Neuronal stem cell (in vitro differentiated cells): ENCODE results near the gene SLCO3A1.

Experiments used
- DNase-seq: peaks from one replicate; pipeline ENCODE4 v3.0.0-alpha.2; 2013; ENCODE audit warnings: low spot score
- H2AFZ ChIP-seq: one replicate; pipeline ENCODE4 v1.6.1; 2013; ENCODE audit warnings: mild to moderate bottlenecking, low read length, inconsistent platforms
- H2AK5ac ChIP-seq: 2 replicates; pipeline ENCODE4 v1.6.1; 2013; ENCODE audit warnings: low read depth, mild to moderate bottlenecking, inconsistent platforms, low read length, moderate library complexity, mixed read lengths
- H2BK120ac ChIP-seq: 2 replicates; pipeline ENCODE4 v1.6.1; 2013; ENCODE audit warnings: low read depth, mild to moderate bottlenecking, inconsistent platforms, low read length, moderate library complexity, mixed read lengths
- H2BK12ac ChIP-seq: one replicate; pipeline ENCODE4 v1.6.1; 2013; ENCODE audit warnings: low read length, inconsistent platforms
- H2BK15ac ChIP-seq: 2 replicates; pipeline ENCODE4 v1.6.1; 2013; ENCODE audit warnings: mild to moderate bottlenecking, low read length, inconsistent platforms, mixed read lengths
- H2BK5ac ChIP-seq: one replicate; pipeline ENCODE4 v1.6.1; 2013; ENCODE audit warnings: inconsistent platforms, mild to moderate bottlenecking, low read length, moderate library complexity
- H3K14ac ChIP-seq: one replicate; pipeline ENCODE4 v1.6.1; 2013; ENCODE audit warnings: low read length, inconsistent platforms
- H3K18ac ChIP-seq: 2 replicates; pipeline ENCODE4 v1.6.1; 2013; ENCODE audit warnings: low read length, inconsistent platforms
- H3K23ac ChIP-seq: 2 replicates; pipeline ENCODE4 v1.6.1; 2013; ENCODE audit warnings: low read depth, mild to moderate bottlenecking, mixed read lengths, low read length, inconsistent platforms; ENCODE audit not compliant: poor library complexity
- H3K27ac ChIP-seq: replicated peaks from 3 replicates; pipeline ENCODE4 v1.5.1; 2013; ENCODE audit warnings: low read length, inconsistent platforms
- H3K27me3 ChIP-seq, 3 experiments: 2 replicates each; pipeline ENCODE4 v1.6.1; 2013; ENCODE audit warnings: low read length in 3 of 3, mild to moderate bottlenecking in 2 of 3, inconsistent platforms in 1 of 3, low read depth in 1 of 3, mixed read lengths in 1 of 3, moderate library complexity in 1 of 3; ENCODE audit not compliant: control insufficient read depth in 3 of 3, insufficient read depth in 3 of 3
- H3K36me3 ChIP-seq, 2 donors: replicated peaks in 1 of 2; 2 replicates each; pipeline ENCODE4 v1.6.1; 2013; ENCODE audit warnings: low read length in 2 of 2; ENCODE audit not compliant: control insufficient read depth in 2 of 2, insufficient read depth in 2 of 2
- H3K4ac ChIP-seq: 2 replicates; pipeline ENCODE4 v1.6.1; 2013; ENCODE audit warnings: inconsistent platforms, mild to moderate bottlenecking, low read length, moderate library complexity
- H3K4me1 ChIP-seq, 2 donors: 1 replicate in 1 of 2; 2 replicates in 1 of 2; pipeline ENCODE4 v1.6.1; 2013; ENCODE audit warnings: low read length in 2 of 2, low read depth in 1 of 2; ENCODE audit not compliant: control insufficient read depth in 2 of 2, insufficient read depth in 1 of 2
- H3K4me2 ChIP-seq: one replicate; pipeline ENCODE4 v1.6.1; 2013; ENCODE audit warnings: mild to moderate bottlenecking, low read length, inconsistent platforms; ENCODE audit not compliant: insufficient read depth, poor library complexity, severe bottlenecking
- H3K4me3 ChIP-seq, 2 donors: 2 replicates each; pipeline ENCODE4 v1.5.1; 2013; ENCODE audit warnings: low read length in 2 of 2, mild to moderate bottlenecking in 2 of 2, inconsistent platforms in 1 of 2, moderate library complexity in 1 of 2
- H3K79me1 ChIP-seq: one replicate; pipeline ENCODE4 v1.6.1; 2013; ENCODE audit warnings: low read depth, mild to moderate bottlenecking, inconsistent platforms, low read length, moderate library complexity
- H3K9ac ChIP-seq: one replicate; pipeline ENCODE4 v1.6.1; 2013; ENCODE audit warnings: mild to moderate bottlenecking, low read depth, low read length, inconsistent platforms; ENCODE audit not compliant: poor library complexity
- H3K9me3 ChIP-seq, 2 donors: replicated peaks in 1 of 2; 2 replicates each; pipeline versions ENCODE3 to v1.6.1; 2013; ENCODE audit warnings: low read length in 2 of 2, mild to moderate bottlenecking in 2 of 2, inconsistent platforms in 1 of 2, low read depth in 1 of 2, mixed read lengths in 1 of 2, moderate library complexity in 1 of 2; ENCODE audit not compliant: control insufficient read depth in 2 of 2, insufficient read depth in 1 of 2
- H4K8ac ChIP-seq: one replicate; pipeline ENCODE4 v1.6.1; 2013; ENCODE audit warnings: low read depth, mild to moderate bottlenecking, inconsistent platforms, low read length, moderate library complexity
- H4K91ac ChIP-seq: one replicate; pipeline ENCODE4 v1.6.1; 2013; ENCODE audit warnings: low read length, low read depth, mild to moderate bottlenecking, inconsistent platforms; ENCODE audit not compliant: poor library complexity
- WGBS, 2 donors: extraction: QIAGEN DNeasy Blood & Tissue Kit; methylation state at CpG; one replicate each; pipeline ENCODE4 v1.1.7; 2013; ENCODE audit warnings: missing lambda C conversion rate in 2 of 2, mixed read lengths in 1 of 2; ENCODE audit not compliant: insufficient read length in 2 of 2, insufficient replicate concordance in 1 of 2; ENCODE audit errors: extremely low coverage in 2 of 2; 5-methylcytosine and 5-hydroxymethylcytosine counted together

SLCO3A1 gene

GRCh38 chr15:91845720-91846119, 7.8 kb upstream of the SLCO3A1 start:
- Histone ChIP-seq H3K14ac (no peak overlapping the region), H3K27ac (no peak overlapping the region), H2BK15ac (no peak overlapping the region), H3K23ac (no peak overlapping the region), H4K8ac (no peak overlapping the region), H4K91ac (no peak overlapping the region), H3K79me1 (no peaks in the 10 kb centered on the region), H3K36me3 (no peaks in the 10 kb centered on the region), H3K4me2 (no peak overlapping the region), H2BK5ac (no peak overlapping the region), H3K18ac (no peak overlapping the region), H2BK12ac (no peak overlapping the region), H2AK5ac (no peak overlapping the region), H3K9me3 (no peaks in the 10 kb centered on the region), H2BK120ac (no peak overlapping the region), H3K4me3 (no peak overlapping the region), H3K4me1 (peaks cover 0 to 6% of the 10 kb centered on the region in 2 donors), H3K4ac (no peak overlapping the region), H2AFZ (no peak overlapping the region), H3K9ac (no peak overlapping the region), H3K27me3 (peaks cover 0 to 1% (median 0%) of the 10 kb centered on the region in 3 experiments)
- no peak for DNase-seq
- no CpG with 5 or more reads among the region's 6 CpGs for WGBS, 2 donors

- Histone ChIP-seq H3K79me1 (no peaks in the 10 kb centered on the region), H4K91ac (no peak overlapping the region), H3K9me3 (no peaks in the 10 kb centered on the region), H2BK120ac (no peak overlapping the region), H3K27ac (no peak overlapping the region), H3K36me3 (no peaks in the 10 kb centered on the region), H3K4ac (no peak overlapping the region), H2BK5ac (no peak overlapping the region), H3K4me1 (peaks cover 0 to 8% of the 10 kb centered on the region in 2 donors), H3K4me2 (no peak overlapping the region), H3K27me3 (peaks cover 0 to 26% (median 0%) of the 10 kb centered on the region in 3 experiments), H3K9ac (no peak overlapping the region), H4K8ac (no peak overlapping the region), H3K18ac (no peak overlapping the region), H3K4me3 (no peak overlapping the region), H2AK5ac (no peak overlapping the region), H2BK15ac (no peak overlapping the region), H3K14ac (no peak overlapping the region), H3K23ac (no peak overlapping the region), H2AFZ (no peak overlapping the region), H2BK12ac (no peak overlapping the region)
- DNase-seq: no peak
- WGBS, 2 donors: no CpG with 5 or more reads among the region's 3 CpGs
These were observed 4.3 kb upstream of the SLCO3A1 start for GRCh38 chr15:91849180-91849579.

- no peak overlapping the region for H3K9ac ChIP-seq
- WGBS, 2 donors: no CpG with 5 or more reads among the region's 7 CpGs
- no peak overlapping the region for H3K4me3 ChIP-seq
- no peak overlapping the region for H2AFZ ChIP-seq
- no peak overlapping the region for H3K23ac ChIP-seq
- no peak for DNase-seq
- H3K4me1 ChIP-seq: peaks cover 0 to 8% of the 10 kb centered on the region in 2 donors
- H4K8ac ChIP-seq: no peak overlapping the region
- no peak overlapping the region for H2BK120ac ChIP-seq
- no peak overlapping the region for H3K4ac ChIP-seq
- H3K27ac ChIP-seq: no peak overlapping the region
- no peak overlapping the region for H3K14ac ChIP-seq
- H3K9me3 ChIP-seq: no peaks in the 10 kb centered on the region
- H3K36me3 ChIP-seq: no peaks in the 10 kb centered on the region
- no peak overlapping the region for H3K4me2 ChIP-seq
- no peak overlapping the region for H2BK12ac ChIP-seq
- H4K91ac ChIP-seq: no peak overlapping the region
- peaks cover 0 to 31% (median 2%) of the 10 kb centered on the region in 3 experiments for H3K27me3 ChIP-seq
- H3K18ac ChIP-seq: no peak overlapping the region
- no peak overlapping the region for H2AK5ac ChIP-seq
- no peak overlapping the region for H2BK5ac ChIP-seq
- no peak overlapping the region for H2BK15ac ChIP-seq
- H3K79me1 ChIP-seq: no peaks in the 10 kb centered on the region
These were observed 3.8 kb upstream of the SLCO3A1 start for GRCh38 chr15:91849749-91850161.

- no peak overlapping the region for H3K14ac ChIP-seq
- no peak overlapping the region for H3K23ac ChIP-seq
- H4K8ac ChIP-seq: peak overlapping the region; percentile 73
- H3K18ac ChIP-seq: peak overlapping the region; percentile 98
- peaks cover 0 to 7% of the 10 kb centered on the region in 2 donors for H3K4me1 ChIP-seq
- H2AFZ ChIP-seq: peak overlapping the region; percentile 95
- peak overlapping the region; percentile 50 for H2BK15ac ChIP-seq
- H2BK5ac ChIP-seq: no peak overlapping the region
- H3K27me3 ChIP-seq: peaks cover 0 to 57% (median 6%) of the 10 kb centered on the region in 3 experiments
- peak; percentile 68 for DNase-seq
- peak overlapping the region; percentile 91 for H3K9ac ChIP-seq
- peak overlapping the region; percentile 1 for H2BK12ac ChIP-seq
- no CpG with 5 or more reads among the region's 70 CpGs for WGBS, 2 donors
- H3K4me3 ChIP-seq: peak overlapping the region; percentile 43 to 94
- H2BK120ac ChIP-seq: no peak overlapping the region
- peak overlapping the region; percentile 66 for H3K27ac ChIP-seq
- H3K9me3 ChIP-seq: no peaks in the 10 kb centered on the region
- H3K36me3 ChIP-seq: no peaks in the 10 kb centered on the region
- no peak overlapping the region for H2AK5ac ChIP-seq
- peak overlapping the region; percentile 91 for H3K4me2 ChIP-seq
- peak overlapping the region; percentile 81 for H3K4ac ChIP-seq
- H4K91ac ChIP-seq: no peak overlapping the region
- H3K79me1 ChIP-seq: no peaks in the 10 kb centered on the region
These were observed 582 bp upstream of the SLCO3A1 start for GRCh38 chr15:91852741-91853510.
